Neural cell (in vitro differentiated cells): ENCODE results near the gene PTGER1.

ENCODE experiments used
- CTCF ChIP-seq: fragments of 450-650 bp; IDR thresholded peaks from 2 replicates; pipeline ENCODE4 v1.5.1; 2014; ENCODE audit warnings: antibody characterized with exemption, mild to moderate bottlenecking, moderate library complexity; ENCODE audit not compliant: poor library complexity, severe bottlenecking
- EP300 ChIP-seq: fragments of 450-650 bp; conservative IDR thresholded peaks from 2 replicates; pipeline ENCODE4 v1.6.1; 2014; ENCODE audit warnings: antibody characterized with exemption, mild to moderate bottlenecking, moderate library complexity; ENCODE audit not compliant: poor library complexity, severe bottlenecking
- EZH2 ChIP-seq: fragments of 200-600, 300-800 bp; shearing (Covaris generic), sonication (generic); IDR thresholded peaks from 2 replicates; pipeline ENCODE4 v1.6.1; 2014; ENCODE audit warnings: antibody characterized with exemption, low read length, borderline replicate concordance, mild to moderate bottlenecking; ENCODE audit not compliant: insufficient read depth, poor library complexity, severe bottlenecking
- RAD21 ChIP-seq: fragments of 450-650 bp; conservative IDR thresholded peaks from 2 replicates; pipeline ENCODE4 v1.6.1; 2014; ENCODE audit warnings: antibody characterized with exemption, mild to moderate bottlenecking, moderate library complexity
- REST ChIP-seq: IDR thresholded peaks from 2 replicates; pipeline ENCODE4 v1.6.1; 2012; ENCODE audit warnings: borderline replicate concordance
- SMC3 ChIP-seq: fragments of 450-650 bp; conservative IDR thresholded peaks from 2 replicates; pipeline ENCODE4 v1.6.1; 2014; ENCODE audit warnings: antibody characterized with exemption, mild to moderate bottlenecking, moderate library complexity; ENCODE audit not compliant: poor library complexity
- TAF1 ChIP-seq: IDR thresholded peaks from 2 replicates; pipeline ENCODE4 v1.6.1; 2012; ENCODE audit warnings: low read depth

GRCh38 chr19:14505488-14506239 is 30.5 kb upstream of the PTGER1 start:
- TF ChIP-seq SMC3 (no peak), CTCF (peak; percentile 25), RAD21 (no peak), EZH2 (no peak), EP300 (no peak), TAF1 (no peak), REST (no peak)
